Stimulated activated naive CD8-positive, alpha-beta T cell treated with anti-CD3 and anti-CD28 coated beads, Interleukin-15, Interleukin-2, amounts not matched to agents 100 ng/mL and 50 ng/mL, for 24 hours (primary cell): ENCODE results near the gene C1GALT1.

ENCODE experiments used
- H3K27ac Mint-ChIP-seq: one replicate; pipeline ENCODE4 v1.8.0; 2021; ENCODE audit warnings: mild to moderate bottlenecking, mixed read lengths
- H3K27me3 Mint-ChIP-seq: one replicate; pipeline ENCODE4 v1.8.0; 2021; ENCODE audit warnings: mixed read lengths
- H3K36me3 Mint-ChIP-seq: one replicate; pipeline ENCODE4 v1.8.0; 2021; ENCODE audit warnings: low read depth, mixed read lengths
- H3K4me1 Mint-ChIP-seq: one replicate; pipeline ENCODE4 v1.8.0; 2021; ENCODE audit warnings: low read depth, mixed read lengths
- H3K4me3 Mint-ChIP-seq: one replicate; pipeline ENCODE4 v1.8.0; 2021; ENCODE audit warnings: mild to moderate bottlenecking, mixed read lengths
- H3K9me3 Mint-ChIP-seq: one replicate; pipeline ENCODE4 v1.8.0; 2021; ENCODE audit warnings: mixed read lengths

Gene C1GALT1

GRCh38 chr7:7203813-7204575 is 21.6 kb downstream of the C1GALT1 start:
- Mint-ChIP-seq H3K36me3 (peaks cover 17% of the 10 kb centered on the region), H3K4me1 (peaks cover 83% of the 10 kb centered on the region), H3K27ac (peak overlapping the region; percentile 32), H3K27me3 (no peaks in the 10 kb centered on the region), H3K4me3 (peak overlapping the region; percentile 1), H3K9me3 (no peaks in the 10 kb centered on the region)

DNA sequence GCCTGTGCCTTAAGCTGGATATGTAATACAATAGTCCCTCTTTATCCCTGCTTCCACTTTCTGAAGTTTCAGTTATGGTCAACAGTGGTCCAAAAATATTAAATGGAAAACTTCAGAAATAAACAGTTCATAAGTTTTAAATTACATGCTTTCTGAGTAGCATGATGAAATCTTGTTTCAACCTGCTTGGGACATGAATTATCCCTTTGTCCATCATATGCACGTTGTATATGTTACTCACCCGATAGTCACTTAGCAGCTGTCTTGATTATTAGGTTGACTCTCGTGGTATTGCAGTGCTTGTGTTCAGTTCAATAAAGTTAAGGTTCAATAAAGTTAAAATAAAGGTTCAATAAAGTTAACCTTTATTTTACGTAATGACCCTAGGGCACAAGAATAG is 25.5 kb downstream of the C1GALT1 start:
- H3K36me3 Mint-ChIP-seq, result peaks cover 37% of the 10 kb centered on the region
- peaks cover 71% of the 10 kb centered on the region for H3K4me1 Mint-ChIP-seq
- no peak overlapping the region for H3K4me3 Mint-ChIP-seq
- no peaks in the 10 kb centered on the region for H3K9me3 Mint-ChIP-seq
- no peaks in the 10 kb centered on the region for H3K27me3 Mint-ChIP-seq
- H3K27ac Mint-ChIP-seq, result no peak overlapping the region

- H3K9me3 Mint-ChIP-seq, result no peaks in the 10 kb centered on the region
- H3K36me3 Mint-ChIP-seq, result peaks cover 37% of the 10 kb centered on the region
- H3K4me1 Mint-ChIP-seq, result peaks cover 65% of the 10 kb centered on the region
- H3K27ac Mint-ChIP-seq, result no peak overlapping the region
- H3K4me3 Mint-ChIP-seq, result no peak overlapping the region
- H3K27me3 Mint-ChIP-seq, result no peaks in the 10 kb centered on the region
Measured at GRCh38 chr7:7208520-7208919, 26.2 kb downstream of the C1GALT1 start.

GRCh38 chr7:7209412-7210050 is 27.2 kb downstream of the C1GALT1 start:
- no peak overlapping the region for H3K27ac Mint-ChIP-seq
- H3K4me1 Mint-ChIP-seq, result peaks cover 64% of the 10 kb centered on the region
- H3K4me3 Mint-ChIP-seq, result no peak overlapping the region
- no peaks in the 10 kb centered on the region for H3K9me3 Mint-ChIP-seq
- no peaks in the 10 kb centered on the region for H3K27me3 Mint-ChIP-seq
- peaks cover 46% of the 10 kb centered on the region for H3K36me3 Mint-ChIP-seq

DNA sequence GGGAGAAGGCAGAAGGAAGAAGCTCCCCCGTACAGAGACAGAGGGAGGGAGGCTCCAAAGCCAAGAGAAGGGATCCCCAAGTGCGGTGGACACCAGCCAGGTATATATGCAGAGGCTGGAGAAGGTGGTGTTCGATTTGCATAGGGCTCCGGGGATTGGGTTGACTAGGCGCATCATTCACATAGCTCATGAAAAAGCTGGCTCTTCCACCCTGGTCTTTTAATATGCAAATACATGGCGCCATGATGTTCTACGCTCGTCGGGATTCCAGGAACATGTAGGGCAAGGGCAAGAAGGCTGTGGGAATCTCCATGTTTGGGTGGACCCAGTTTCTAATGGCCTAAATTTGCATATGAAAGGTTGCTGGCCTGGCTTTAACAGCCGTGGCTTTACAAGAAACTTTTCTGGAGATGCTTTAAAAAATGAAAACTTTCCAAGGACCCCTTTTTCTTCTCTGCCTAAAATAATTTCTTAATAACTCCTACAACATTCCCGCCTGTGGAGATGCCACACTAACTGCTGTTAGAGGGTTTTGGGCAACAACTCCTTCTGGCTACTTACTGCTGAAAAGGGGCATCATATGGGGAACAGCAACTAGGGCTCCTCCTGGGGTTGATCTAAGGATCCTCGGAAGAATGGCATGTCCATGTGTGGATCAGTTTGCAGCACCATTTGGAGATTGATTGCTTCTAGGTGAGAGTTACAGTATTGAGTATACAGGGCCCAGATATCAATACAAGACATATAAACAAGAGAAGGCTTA is 28.3 kb downstream of the C1GALT1 start:
- H3K9me3 Mint-ChIP-seq, result no peaks in the 10 kb centered on the region
- no peak overlapping the region for H3K4me3 Mint-ChIP-seq
- peaks cover 57% of the 10 kb centered on the region for H3K4me1 Mint-ChIP-seq
- peaks cover 57% of the 10 kb centered on the region for H3K36me3 Mint-ChIP-seq
- no peaks in the 10 kb centered on the region for H3K27me3 Mint-ChIP-seq
- H3K27ac Mint-ChIP-seq, result no peak overlapping the region

DNA sequence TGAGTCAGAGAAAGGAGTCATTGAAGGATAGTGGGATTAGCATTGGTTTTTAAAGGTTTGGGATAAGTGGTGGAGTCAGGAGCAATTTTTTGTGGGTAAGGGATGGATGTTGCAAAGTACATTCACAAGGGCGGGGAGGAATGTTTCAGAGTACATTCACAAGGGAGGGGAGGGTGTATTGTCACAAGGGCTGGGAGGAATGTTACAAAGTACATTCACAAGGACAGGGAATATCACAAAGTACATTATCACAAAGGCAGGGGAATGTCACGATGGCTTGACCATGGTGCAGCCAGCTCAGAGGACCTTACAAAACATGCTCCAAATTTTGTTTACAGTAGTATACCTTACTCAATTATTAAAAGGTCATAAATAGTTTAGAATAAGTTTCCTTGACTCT is 30.3 kb downstream of the C1GALT1 start:
- Mint-ChIP-seq H3K4me3 (no peak overlapping the region), H3K27ac (no peak overlapping the region), H3K36me3 (peaks cover 65% of the 10 kb centered on the region), H3K4me1 (peaks cover 49% of the 10 kb centered on the region), H3K27me3 (no peaks in the 10 kb centered on the region), H3K9me3 (no peaks in the 10 kb centered on the region)

DNA sequence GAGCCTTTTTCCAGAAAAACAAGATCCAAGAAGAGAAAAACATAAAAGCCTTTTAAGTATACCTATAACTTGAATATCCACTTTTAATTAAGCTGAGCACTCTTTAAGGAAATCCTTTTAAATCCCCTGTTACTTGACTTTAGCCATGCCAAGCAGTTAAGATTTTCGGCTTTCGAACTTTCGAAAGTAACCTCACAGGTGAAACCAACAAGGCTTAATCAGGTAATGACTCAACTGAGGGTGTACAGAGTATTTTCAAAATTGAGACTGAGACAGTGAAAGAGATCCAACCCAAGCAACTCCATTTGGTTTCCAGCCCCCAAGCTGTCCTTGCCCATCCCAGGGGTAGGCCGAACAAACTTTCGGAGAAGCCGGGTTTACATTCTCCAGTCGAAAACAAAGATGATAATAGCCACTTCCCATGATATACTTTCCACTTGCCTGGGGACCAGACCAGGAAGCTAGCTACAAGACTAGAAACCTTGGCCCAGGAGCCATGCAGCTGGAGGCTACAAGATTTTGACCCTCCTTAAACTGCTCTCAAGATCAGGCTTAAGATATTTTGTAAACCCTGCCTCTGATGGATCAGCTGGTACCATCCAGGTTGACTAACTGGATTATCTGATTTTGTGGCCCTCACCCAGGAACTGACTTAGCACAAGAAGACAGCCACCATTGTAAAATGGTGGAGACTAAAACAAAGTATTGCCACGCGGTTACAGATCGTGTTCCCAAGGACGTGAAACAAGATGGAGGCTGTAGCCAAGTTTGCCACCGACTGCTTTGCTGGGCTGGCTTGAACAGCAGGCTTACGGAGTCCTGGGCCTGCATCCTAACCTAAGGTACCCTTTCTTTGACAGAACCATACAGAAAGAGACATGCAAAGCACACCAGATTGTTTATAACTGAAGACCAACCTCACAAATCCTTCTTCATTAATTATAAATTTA is 32.3 kb downstream of the C1GALT1 start:
- no peak overlapping the region for H3K4me3 Mint-ChIP-seq
- H3K27me3 Mint-ChIP-seq, result no peaks in the 10 kb centered on the region
- H3K36me3 Mint-ChIP-seq, result peaks cover 72% of the 10 kb centered on the region
- H3K4me1 Mint-ChIP-seq, result peaks cover 41% of the 10 kb centered on the region
- no peak overlapping the region for H3K27ac Mint-ChIP-seq
- no peaks in the 10 kb centered on the region for H3K9me3 Mint-ChIP-seq

DNA sequence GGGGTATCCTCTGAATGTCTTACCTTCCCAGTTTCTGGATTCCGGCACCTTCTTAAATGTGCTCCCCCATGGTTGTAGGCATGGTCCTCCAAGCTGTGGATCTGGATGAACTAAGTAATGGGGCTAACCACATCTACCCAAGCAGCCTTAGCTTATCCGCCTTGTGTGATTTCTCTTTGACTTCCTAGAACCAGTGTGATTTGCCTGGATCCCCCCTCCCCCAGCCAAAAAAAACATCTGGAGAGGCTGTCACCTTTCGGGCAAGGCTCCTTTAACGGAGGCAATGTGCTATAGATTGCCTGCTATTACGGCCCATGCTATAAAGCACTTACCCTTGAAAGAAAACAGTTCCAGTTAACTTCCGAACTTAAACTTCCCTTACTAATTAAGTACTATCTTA is 33.9 kb downstream of the C1GALT1 start:
- H3K27ac Mint-ChIP-seq, result no peak overlapping the region
- peaks cover 39% of the 10 kb centered on the region for H3K4me1 Mint-ChIP-seq
- no peak overlapping the region for H3K4me3 Mint-ChIP-seq
- H3K9me3 Mint-ChIP-seq, result no peaks in the 10 kb centered on the region
- no peaks in the 10 kb centered on the region for H3K27me3 Mint-ChIP-seq
- H3K36me3 Mint-ChIP-seq, result peaks cover 62% of the 10 kb centered on the region

DNA sequence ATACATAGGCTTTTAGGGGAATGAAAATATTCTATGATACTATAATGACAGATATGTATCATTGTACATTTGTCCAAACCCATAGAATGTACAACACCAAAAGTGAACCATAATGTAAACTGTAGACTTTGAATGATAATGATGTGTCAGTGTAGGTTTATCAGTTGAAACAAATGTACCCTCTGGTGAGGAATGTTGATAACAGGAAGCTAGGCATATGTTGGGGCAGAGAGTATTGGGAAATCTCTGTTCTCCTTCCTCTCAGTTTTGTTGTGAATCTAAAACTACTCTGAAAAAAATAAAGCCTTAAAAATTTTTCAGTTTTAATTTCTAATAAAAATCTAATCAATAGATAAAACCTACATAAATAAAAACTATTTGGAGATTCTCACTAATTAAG is 36.9 kb downstream of the C1GALT1 start:
- Mint-ChIP-seq H3K9me3 (no peaks in the 10 kb centered on the region), H3K27ac (no peak overlapping the region), H3K4me1 (peaks cover 47% of the 10 kb centered on the region), H3K36me3 (peaks cover 66% of the 10 kb centered on the region), H3K4me3 (no peak overlapping the region), H3K27me3 (no peaks in the 10 kb centered on the region)

DNA sequence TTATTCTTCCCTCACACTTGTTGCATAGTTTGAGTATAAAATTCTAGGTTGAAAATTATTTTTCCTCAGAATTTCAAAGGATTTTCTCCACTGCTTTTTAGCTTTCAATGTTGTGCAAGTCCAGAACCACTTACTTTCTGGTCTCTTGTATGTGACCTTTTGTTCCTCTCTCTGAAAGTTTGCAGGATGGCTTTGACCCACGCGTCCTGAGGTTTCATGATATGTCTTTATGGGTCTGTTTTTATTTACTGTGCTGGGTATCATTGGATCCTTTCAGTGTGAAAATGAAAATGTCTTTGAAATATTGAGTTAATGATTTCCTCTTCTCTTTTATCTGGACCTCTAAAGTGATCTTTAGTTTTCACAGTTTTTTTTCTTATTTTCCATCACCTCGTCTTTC is 38.5 kb downstream of the C1GALT1 start:
- Mint-ChIP-seq H3K27me3 (no peaks in the 10 kb centered on the region), H3K4me1 (peaks cover 50% of the 10 kb centered on the region), H3K9me3 (no peaks in the 10 kb centered on the region), H3K27ac (no peak overlapping the region), H3K4me3 (no peak overlapping the region), H3K36me3 (peaks cover 61% of the 10 kb centered on the region)

GRCh38 chr7:7221599-7222038 is 39.3 kb downstream of the C1GALT1 start:
- H3K36me3 Mint-ChIP-seq, result peaks cover 59% of the 10 kb centered on the region
- H3K27me3 Mint-ChIP-seq, result no peaks in the 10 kb centered on the region
- no peaks in the 10 kb centered on the region for H3K9me3 Mint-ChIP-seq
- H3K4me1 Mint-ChIP-seq, result peaks cover 49% of the 10 kb centered on the region
- no peak overlapping the region for H3K27ac Mint-ChIP-seq
- no peak overlapping the region for H3K4me3 Mint-ChIP-seq

DNA sequence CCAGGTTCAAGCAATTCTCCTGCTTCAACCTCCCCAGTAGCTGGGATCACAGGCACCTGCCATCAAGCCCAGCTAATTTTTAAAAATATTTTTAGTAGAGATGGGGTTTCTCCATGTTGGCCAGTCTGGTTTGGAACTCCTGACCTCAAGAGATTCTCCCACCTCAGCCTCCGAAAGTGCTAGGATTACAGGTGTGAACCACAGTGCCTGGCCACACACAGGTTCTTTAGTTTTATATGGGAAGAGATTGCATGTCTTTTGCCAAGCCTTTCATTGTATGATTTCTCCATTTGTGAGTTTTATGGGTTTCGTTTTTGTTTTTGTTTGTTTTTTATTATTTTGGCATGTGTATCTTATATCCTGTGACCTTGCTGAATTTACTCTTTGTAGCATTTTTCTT is 40.9 kb downstream of the C1GALT1 start:
- Mint-ChIP-seq H3K27ac (peak overlapping the region; percentile 55), H3K4me3 (no peak overlapping the region), H3K4me1 (peaks cover 42% of the 10 kb centered on the region), H3K36me3 (peaks cover 48% of the 10 kb centered on the region), H3K9me3 (no peaks in the 10 kb centered on the region), H3K27me3 (no peaks in the 10 kb centered on the region)

DNA sequence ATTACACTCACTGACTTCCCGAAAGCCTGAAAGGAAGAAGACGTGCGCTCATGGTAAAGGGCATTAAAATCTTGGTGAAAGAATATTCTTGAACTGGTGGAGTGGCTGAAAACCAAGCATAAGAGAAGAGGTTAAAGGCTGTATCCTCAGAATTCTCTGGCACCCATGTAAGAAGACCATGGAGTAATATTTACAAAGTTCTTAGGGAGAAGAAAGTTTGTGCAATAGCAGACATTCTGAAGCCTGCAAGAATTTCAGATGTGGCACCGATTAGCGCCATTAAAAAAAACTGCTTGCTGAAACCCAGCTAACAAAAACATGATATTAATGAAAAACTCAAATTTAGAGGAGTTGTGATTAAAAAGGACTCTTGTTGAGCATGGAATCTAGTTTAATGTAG is 44.1 kb downstream of the C1GALT1 start:
- H3K27ac Mint-ChIP-seq, result no peak overlapping the region
- no peak overlapping the region for H3K4me3 Mint-ChIP-seq
- peaks cover 41% of the 10 kb centered on the region for H3K4me1 Mint-ChIP-seq
- peaks cover 7% of the 10 kb centered on the region for H3K9me3 Mint-ChIP-seq
- peaks cover 59% of the 10 kb centered on the region for H3K36me3 Mint-ChIP-seq
- H3K27me3 Mint-ChIP-seq, result no peaks in the 10 kb centered on the region

GRCh38 chr7:7228472-7228871 is 46.1 kb downstream of the C1GALT1 start:
- no peak overlapping the region for H3K4me3 Mint-ChIP-seq
- peaks cover 13% of the 10 kb centered on the region for H3K9me3 Mint-ChIP-seq
- H3K27ac Mint-ChIP-seq, result no peak overlapping the region
- peaks cover 37% of the 10 kb centered on the region for H3K4me1 Mint-ChIP-seq
- peaks cover 59% of the 10 kb centered on the region for H3K36me3 Mint-ChIP-seq
- H3K27me3 Mint-ChIP-seq, result no peaks in the 10 kb centered on the region
